Measurements from ENCODE around the gene GMPPA. TPM values are rescaled to one million over a fixed set of nuclear protein-coding genes. Genes with fewer than 3 reads are reported as not detected.
A peak's percentile ranks its signal among the peaks of the same experiment; 100 is the strongest.

The GMPPA gene
- total and polyA plus RNA-seq, 3 donors from 2014 or later = 19.6 to 28.3 (median 24.6) TPM

DNA sequence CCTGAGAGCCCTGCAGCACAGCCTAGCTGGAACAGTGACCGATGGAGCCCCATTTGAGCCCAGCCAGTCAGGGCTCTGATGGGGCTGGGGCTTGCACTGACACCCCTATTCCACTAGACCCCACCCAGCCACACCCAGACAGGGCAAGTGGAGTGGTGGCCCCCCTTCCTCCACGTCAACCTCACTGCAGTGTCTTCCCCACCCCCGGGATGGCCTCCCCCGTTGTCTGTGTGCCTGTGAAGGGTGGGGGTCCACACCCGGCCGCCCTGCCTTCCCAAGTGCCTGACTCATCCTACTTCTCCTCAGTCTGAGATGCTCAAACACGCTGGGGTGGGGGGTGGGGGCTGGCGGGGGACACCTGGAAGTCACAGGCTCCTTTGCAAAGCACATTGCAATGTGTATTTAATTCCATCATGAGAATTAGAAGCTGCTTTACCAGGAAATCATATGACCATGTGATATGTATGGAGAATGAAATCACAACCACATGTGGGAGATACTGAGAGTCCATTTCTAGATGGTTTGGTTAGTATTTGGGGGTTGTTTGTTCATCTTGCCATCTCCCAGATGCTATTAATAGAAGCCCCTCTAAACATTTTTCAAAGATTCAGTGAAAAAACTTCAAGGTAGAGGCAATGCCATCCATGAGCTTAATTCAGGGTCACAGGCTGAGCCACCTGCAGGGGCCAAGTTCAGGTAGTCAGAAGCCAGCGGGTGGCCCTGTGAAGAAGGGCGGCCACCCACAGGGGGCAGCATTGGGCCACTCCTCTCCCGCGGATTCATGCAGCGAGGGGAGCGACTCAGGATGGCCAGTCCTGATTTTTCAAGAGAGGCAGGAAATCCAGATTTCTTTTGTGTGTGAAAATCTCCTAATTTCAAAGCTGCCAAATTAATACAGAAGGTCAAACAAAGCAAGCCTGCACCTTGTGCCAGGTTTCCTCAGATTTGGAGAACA lies 22.7 kb upstream of the GMPPA start:
- WGBS, 2 donors = 36 to 47% methylated on average over 14 of the region's 14 CpGs

DNA sequence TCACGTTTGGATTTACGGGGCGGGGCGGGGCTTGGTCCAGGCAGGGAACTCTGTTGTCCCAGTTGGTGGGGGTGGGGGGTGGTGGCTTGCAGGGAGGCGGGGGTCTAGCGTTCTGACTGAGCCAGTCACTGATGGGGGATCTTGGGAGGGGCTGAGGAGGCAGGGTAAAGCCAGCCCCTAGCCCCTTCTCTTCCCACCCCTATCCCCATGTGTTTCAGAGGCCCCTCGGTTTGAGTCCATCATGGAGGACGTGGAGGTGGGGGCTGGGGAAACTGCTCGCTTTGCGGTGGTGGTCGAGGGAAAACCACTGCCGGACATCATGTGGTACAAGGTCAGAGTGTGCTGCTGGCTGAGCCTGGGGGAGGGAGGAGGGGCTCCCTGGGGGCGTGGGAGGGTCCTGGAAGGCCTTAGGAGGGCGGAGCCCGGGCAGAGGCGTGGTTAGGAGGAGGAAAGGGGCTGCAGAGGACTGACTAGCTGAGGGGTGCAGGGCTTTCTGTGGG lies 22.0 kb upstream of the GMPPA start:
- TF ChIP-seq CTCF (IDR thresholded peaks at IDR 0.05) (no peak), POLR2A (IDR thresholded peaks at IDR 0.05) (no peak)
- WGBS, 2 donors = 17 to 29% methylated on average over 6 to 16 of the region's 16 CpGs
- DNase-seq = no peak
- peaks cover 7% of the 10 kb centered on the region for H3K4me1 ChIP-seq
- intact Hi-C loops (cut with DNase I; ENCODE audit: low total_unique reads) = loop anchor here (10.0 kb wide), 1 partner anchor 48 kb away; no protein-coding TSS in a partner anchor
- H3K27ac ChIP-seq = no peak overlapping the region
- no peaks in the 10 kb centered on the region for H3K36me3 ChIP-seq (ENCODE audit: low read depth, missing control alignments)
- no peaks in the 10 kb centered on the region for H3K27me3 ChIP-seq
- H3K4me3 ChIP-seq = no peak overlapping the region
- no peaks in the 10 kb centered on the region for H3K9me3 ChIP-seq

More for the DNA sequence above, 22.7 kb upstream of the GMPPA start:
- H3K4me3 ChIP-seq = no peak overlapping the region
- H3K36me3 ChIP-seq (ENCODE audit: low read depth, missing control alignments) = no peaks in the 10 kb centered on the region
- peak; percentile 85 for DNase-seq
- peaks cover 9% of the 10 kb centered on the region for H3K4me1 ChIP-seq
- H3K9me3 ChIP-seq = no peaks in the 10 kb centered on the region
- TF ChIP-seq POLR2A (IDR thresholded peaks at IDR 0.05) = no peak
- peak; percentile 75 to 84 (median 79) for TF ChIP-seq CTCF (IDR thresholded peaks at IDR 0.05)
- no peak overlapping the region for H3K27ac ChIP-seq
- no peaks in the 10 kb centered on the region for H3K27me3 ChIP-seq
- intact Hi-C loops (cut with DNase I; ENCODE audit: low total_unique reads) = loop anchor here (10.0 kb wide), 1 partner anchor 49 kb away; no protein-coding TSS in a partner anchor

GRCh38 chr2:219477179-219477578 lies 21.5 kb upstream of the GMPPA start:
- no peak overlapping the region for H3K27ac ChIP-seq
- no peak for TF ChIP-seq POLR2A (IDR thresholded peaks at IDR 0.05)
- no peak for TF ChIP-seq CTCF (IDR thresholded peaks at IDR 0.05)
- H3K36me3 ChIP-seq (ENCODE audit: low read depth, missing control alignments) = no peaks in the 10 kb centered on the region
- no peaks in the 10 kb centered on the region for H3K27me3 ChIP-seq
- peaks cover 7% of the 10 kb centered on the region for H3K4me1 ChIP-seq
- intact Hi-C loops (cut with DNase I; ENCODE audit: low total_unique reads) = loop anchor here (10.0 kb wide), 1 partner anchor 48 kb away; no protein-coding TSS in a partner anchor
- H3K9me3 ChIP-seq = no peaks in the 10 kb centered on the region
- DNase-seq = no peak
- H3K4me3 ChIP-seq = no peak overlapping the region
- WGBS, 2 donors = 81 to 87% methylated on average over 12 to 13 of the region's 13 CpGs

GRCh38 chr2:219477815-219478214 lies 20.9 kb upstream of the GMPPA start:
- intact Hi-C loops (cut with DNase I; ENCODE audit: low total_unique reads) = loop anchor here (10.0 kb wide), 1 partner anchor 47 kb away; no protein-coding TSS in a partner anchor
- TF ChIP-seq POLR2A (IDR thresholded peaks at IDR 0.05) (no peak), CTCF (IDR thresholded peaks at IDR 0.05) (no peak)

More at GRCh38 chr2:219477815-219478214, 20.9 kb upstream of the GMPPA start:
- Histone ChIP-seq H3K36me3 (ENCODE audit: low read depth, missing control alignments) (no peaks in the 10 kb centered on the region), H3K4me1 (peaks cover 7% of the 10 kb centered on the region), H3K27me3 (no peaks in the 10 kb centered on the region), H3K4me3 (no peak overlapping the region), H3K9me3 (no peaks in the 10 kb centered on the region), H3K27ac (no peak overlapping the region)
- DNase-seq = no peak
- WGBS, 2 donors = 87 to 88% methylated on average over 13 to 15 of the region's 15 CpGs
